ENCODE results near the gene SLU7.

The SLU7 gene

GRCh38 chr5:160367885-160368284, 51.0 kb downstream of the SLU7 start:
- no peak for DNase-seq (ENCODE audit: low read depth in 2 of 2, low spot score in 1 of 2)

- no peak for DNase-seq (ENCODE audit: low read depth in 2 of 2, low spot score in 1 of 2)
Measured at GRCh38 chr5:160367261-160367660, 51.6 kb downstream of the SLU7 start.

DNA sequence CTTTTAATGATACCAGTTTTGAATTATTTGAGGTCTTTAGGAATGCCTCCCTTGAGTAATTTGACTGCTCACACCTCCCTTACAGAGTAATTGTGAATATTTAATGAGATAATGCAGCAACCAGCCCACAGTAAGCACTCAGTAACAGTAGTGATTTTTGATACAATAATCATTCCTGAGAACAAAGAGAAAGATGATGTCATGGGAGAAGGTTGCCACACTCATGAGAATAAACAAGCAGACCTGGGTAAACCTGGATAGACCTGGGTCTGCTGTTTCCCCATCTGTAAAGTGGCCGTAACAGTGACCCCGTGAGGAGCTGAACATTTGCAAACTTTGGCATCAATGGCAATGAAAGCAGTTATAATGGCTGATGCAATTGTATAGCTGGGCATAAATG, 52.7 kb downstream of the SLU7 start:
- no peak for DNase-seq (ENCODE audit: low read depth in 2 of 2, low spot score in 1 of 2)

DNA sequence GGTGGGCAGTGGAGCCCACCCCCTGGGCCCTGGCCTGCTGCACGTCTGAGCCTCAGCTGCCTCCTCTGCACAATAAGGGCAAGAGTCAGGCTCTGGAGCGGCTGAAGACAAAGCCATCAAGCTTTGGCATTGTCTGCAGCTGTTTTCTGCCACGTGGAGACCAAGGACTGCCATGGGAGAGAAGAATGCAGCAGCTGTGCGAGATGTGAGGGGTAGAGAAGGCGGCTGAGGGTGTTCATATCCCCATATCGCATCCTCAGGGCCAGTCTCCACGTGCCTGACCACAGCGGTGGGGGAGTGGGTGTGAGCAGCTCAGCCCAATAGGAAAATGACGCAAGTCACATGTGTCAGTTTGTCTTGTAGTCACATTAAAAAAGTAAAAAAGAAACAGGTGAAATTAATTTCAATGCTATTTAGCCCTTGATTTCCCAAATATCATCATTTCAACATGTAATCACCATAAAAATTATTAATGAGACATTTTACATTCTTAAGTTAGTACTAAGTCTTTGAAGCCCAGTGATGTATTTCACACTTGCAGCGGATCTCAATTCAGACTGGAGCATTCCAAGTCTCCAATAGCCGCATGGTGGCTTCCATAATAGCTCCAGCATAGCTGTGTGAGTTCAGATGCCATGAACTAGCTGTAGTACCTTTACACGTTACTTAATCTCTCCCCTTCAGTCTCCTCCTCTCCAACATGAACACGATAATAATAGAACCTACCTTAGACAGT, 55.1 kb downstream of the SLU7 start:
- DNase-seq (ENCODE audit: low read depth in 2 of 2, low spot score in 1 of 2), result no peak

GRCh38 chr5:160363211-160363610, 55.7 kb downstream of the SLU7 start:
- DNase-seq (ENCODE audit: low read depth in 2 of 2, low spot score in 1 of 2), result no peak

GRCh38 chr5:160361624-160362228, 57.2 kb downstream of the SLU7 start:
- no peak for DNase-seq (ENCODE audit: low read depth in 2 of 2, low spot score in 1 of 2)

- DNase-seq (ENCODE audit: low read depth in 2 of 2, low spot score in 1 of 2), result no peak
Measured at GRCh38 chr5:160360310-160360709, 58.6 kb downstream of the SLU7 start.

DNA sequence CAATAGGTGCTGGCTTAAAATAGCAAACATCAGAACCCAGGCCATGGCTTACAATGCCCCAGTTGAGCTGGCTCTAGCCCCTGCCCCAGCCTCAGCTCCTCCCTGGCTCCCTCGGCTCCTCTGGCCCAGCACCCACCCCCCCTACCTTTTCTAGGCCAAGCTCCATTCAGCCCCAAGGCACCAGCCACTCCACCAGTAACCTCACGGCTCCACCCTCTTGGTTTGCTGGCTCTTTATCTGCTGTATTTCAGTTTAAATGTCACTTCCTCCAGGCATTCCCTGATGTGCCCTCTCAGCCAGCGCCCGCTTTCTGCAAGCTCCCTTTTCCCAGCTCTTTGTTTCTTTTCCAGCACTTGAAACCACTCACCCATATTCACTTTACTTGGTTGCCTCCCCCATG, 59.1 kb downstream of the SLU7 start:
- DNase-seq (ENCODE audit: low read depth in 2 of 2, low spot score in 1 of 2), result no peak

DNA sequence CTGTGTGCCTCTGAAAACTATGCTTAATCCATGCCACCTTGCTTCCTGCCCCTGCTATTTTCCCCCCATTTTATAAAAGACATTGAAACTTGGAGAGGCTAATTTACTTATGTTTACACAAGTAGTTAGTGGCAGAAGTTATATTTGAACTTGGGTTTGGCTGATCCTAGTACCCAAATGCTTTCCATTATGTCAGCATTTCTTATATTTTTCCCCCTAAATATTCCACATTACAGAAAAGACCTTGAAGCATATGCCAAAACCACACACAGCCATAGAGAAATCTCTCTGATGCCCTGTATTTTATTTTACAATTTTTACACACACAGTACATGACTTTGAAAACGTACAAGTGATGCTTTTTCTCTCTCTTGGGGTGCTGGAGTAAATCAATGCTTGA, 59.6 kb downstream of the SLU7 start:
- no peak for DNase-seq (ENCODE audit: low read depth in 2 of 2, low spot score in 1 of 2)

DNA sequence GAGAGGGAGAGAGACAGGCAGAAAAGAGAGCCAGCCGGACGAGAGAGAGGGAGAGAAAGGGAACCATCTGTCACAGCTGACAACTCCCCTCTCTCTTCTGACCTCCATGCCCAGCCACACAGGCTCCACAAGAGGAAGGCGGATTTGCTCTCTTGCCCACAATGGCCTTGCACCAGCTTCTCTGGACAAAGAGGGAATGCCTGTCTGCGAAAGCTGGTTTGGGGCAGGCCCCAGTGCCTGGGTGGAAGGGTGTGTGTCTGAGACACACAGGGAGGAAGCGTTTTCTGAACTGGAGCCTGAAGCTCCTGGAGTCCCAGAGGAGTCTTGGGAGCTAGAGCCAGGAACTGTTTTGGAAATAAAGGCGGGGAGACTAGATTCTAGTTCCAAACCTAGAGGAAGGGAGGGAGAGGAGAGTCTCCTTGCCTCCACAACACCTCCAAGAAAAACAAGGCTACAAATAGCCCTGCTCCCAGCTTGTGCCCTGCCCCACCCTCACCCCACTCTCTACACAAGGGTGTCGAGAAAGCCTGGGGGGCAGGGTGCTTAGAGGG, 60.9 kb downstream of the SLU7 start:
- DNase-seq (ENCODE audit: low read depth in 2 of 2, low spot score in 1 of 2), result no peak

DNA sequence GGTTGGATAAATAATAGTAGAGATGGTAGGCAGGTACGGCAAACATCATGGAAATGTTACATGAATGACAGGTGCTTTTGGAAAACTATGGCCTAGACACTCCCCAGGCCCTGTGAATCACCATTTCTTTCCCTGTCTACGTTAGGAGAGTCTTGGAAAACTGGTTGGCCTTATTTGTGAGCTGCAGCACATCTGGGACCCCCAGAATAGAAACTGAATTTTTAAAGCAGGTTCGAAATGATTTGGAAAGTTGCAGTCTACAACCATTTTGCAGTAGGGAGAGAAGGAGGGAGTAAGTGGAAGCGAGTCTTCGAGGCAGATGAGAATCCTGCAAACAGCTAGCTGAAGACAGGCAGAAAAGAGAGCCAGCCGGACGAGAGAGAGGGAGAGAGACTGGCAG, 61.5 kb downstream of the SLU7 start:
- no peak for DNase-seq (ENCODE audit: low read depth in 2 of 2, low spot score in 1 of 2)

GRCh38 chr5:160356550-160357347, 62.1 kb downstream of the SLU7 start:
- DNase-seq (ENCODE audit: low read depth in 2 of 2, low spot score in 1 of 2), result no peak

- DNase-seq (ENCODE audit: low read depth in 2 of 2, low spot score in 1 of 2), result no peak
Measured at GRCh38 chr5:160354666-160355065, 64.2 kb downstream of the SLU7 start.

DNA sequence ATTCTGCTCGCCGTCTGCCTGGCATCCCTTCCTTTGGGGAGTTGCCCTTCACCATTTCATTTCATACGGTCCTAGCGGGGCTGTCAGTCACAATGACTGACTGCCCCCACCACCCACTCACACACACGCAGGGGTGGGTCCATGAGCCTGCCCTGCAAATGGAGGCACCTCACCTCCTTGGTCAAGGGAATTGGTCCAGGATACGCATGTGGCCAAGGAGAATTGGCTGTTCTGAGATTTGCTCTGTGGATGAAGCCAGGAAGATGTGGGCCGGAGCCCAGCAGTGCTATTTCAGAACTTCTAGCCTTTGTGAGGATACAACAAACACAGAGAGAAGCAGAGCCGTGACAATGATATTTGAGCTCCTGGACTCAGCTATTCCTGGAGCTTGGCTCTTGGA, 65.5 kb downstream of the SLU7 start:
- DNase-seq (ENCODE audit: low read depth in 2 of 2, low spot score in 1 of 2), result no peak

GRCh38 chr5:160352308-160352707, 66.6 kb downstream of the SLU7 start:
- DNase-seq (ENCODE audit: low read depth in 2 of 2, low spot score in 1 of 2), result no peak
